ENCODE data around the gene PGPEP1. TPM values are rescaled to one million over a fixed set of nuclear protein-coding genes. Genes with fewer than 3 reads are reported as not detected.

The PGPEP1 gene
- polyA plus RNA-seq, 1 experiment, result 32.2 TPM

- DNase-seq (ENCODE audit: low read depth), result no peak
- H3K36me3 ChIP-seq (ENCODE audit: control insufficient read depth, insufficient read depth, low read length), result peaks cover 2% of the 10 kb centered on the region
- no peak for TF ChIP-seq CTCF (IDR thresholded peaks at IDR 0.05; ENCODE audit: insufficient read depth, low read depth, low read length)
- ChIA-PET CTCF (interaction anchor here (0.8 to 7.9 kb wide), 4 partner anchors 16 to 26 kb away, joined by 4 to 85 read pairs (median 8); partner anchors contain the start of genes IQCN, JUND and LSM4), POLR2A (interaction anchor here (0.6 to 1.8 kb wide), 2 partner anchors 23 to 1975 kb away, joined by 3 to 21 read pairs; partner anchors contain the start of gene JUND)
- H3K27me3 ChIP-seq (ENCODE audit: control insufficient read depth, insufficient read depth, low read length), result no peaks in the 10 kb centered on the region
- peak overlapping the region; percentile 27; the same call in 1 of the 2 replicates for H3K4me3 ChIP-seq (ENCODE audit: low read depth, low read length)
Measured at GRCh38 chr19:18304208-18304457, 36.3 kb upstream of the PGPEP1 start.

GRCh38 chr19:18304458-18305310 lies 35.7 kb upstream of the PGPEP1 start:
- ChIA-PET CTCF (interaction anchor here (0.6 to 7.9 kb wide), 8 partner anchors 9 to 35 kb away, joined by 3 to 85 read pairs (median 4); partner anchors contain the start of genes IQCN, JUND and LSM4), POLR2A (interaction anchor here (0.6 to 1.8 kb wide), 3 partner anchors 18 to 1976 kb away, joined by 3 to 21 read pairs (median 6); partner anchors contain the start of genes JUND and LSM4)
- TF ChIP-seq CTCF (IDR thresholded peaks at IDR 0.05; ENCODE audit: insufficient read depth, low read depth, low read length), result 0 out of 2 replicates have a peak, but pooled peaks have one; percentile 12
- Histone ChIP-seq H3K27me3 (ENCODE audit: control insufficient read depth, insufficient read depth, low read length) (no peaks in the 10 kb centered on the region), H3K4me3 (ENCODE audit: low read depth, low read length) (peak overlapping the region; percentile 27), H3K36me3 (ENCODE audit: control insufficient read depth, insufficient read depth, low read length) (peaks cover 2% of the 10 kb centered on the region)
- no peak for DNase-seq (ENCODE audit: low read depth)

- H3K36me3 ChIP-seq (ENCODE audit: control insufficient read depth, insufficient read depth, low read length), result peaks cover 8% of the 10 kb centered on the region
- ChIA-PET POLR2A (no interaction called here), CTCF (interaction anchor here (2.7 to 7.9 kb wide), 2 partner anchors 27 to 28 kb away, joined by 9 to 85 read pairs; partner anchors contain the start of genes IQCN and JUND)
- H3K4me3 ChIP-seq (ENCODE audit: low read depth, low read length), result no peak overlapping the region
- H3K27me3 ChIP-seq (ENCODE audit: control insufficient read depth, insufficient read depth, low read length), result no peaks in the 10 kb centered on the region
- TF ChIP-seq CTCF (IDR thresholded peaks at IDR 0.05; ENCODE audit: insufficient read depth, low read depth, low read length), result no peak
- no peak for DNase-seq (ENCODE audit: low read depth)
Measured at GRCh38 chr19:18306209-18306887, 34.0 kb upstream of the PGPEP1 start.

GRCh38 chr19:18306888-18307260 lies 33.5 kb upstream of the PGPEP1 start:
- Histone ChIP-seq H3K36me3 (ENCODE audit: control insufficient read depth, insufficient read depth, low read length) (peaks cover 8% of the 10 kb centered on the region), H3K4me3 (ENCODE audit: low read depth, low read length) (no peak overlapping the region), H3K27me3 (ENCODE audit: control insufficient read depth, insufficient read depth, low read length) (no peaks in the 10 kb centered on the region)
- POLR2A ChIA-PET, result no interaction called here
- no peak for TF ChIP-seq CTCF (IDR thresholded peaks at IDR 0.05; ENCODE audit: insufficient read depth, low read depth, low read length)
- no peak for DNase-seq (ENCODE audit: low read depth)
- CTCF ChIA-PET, result interaction anchor here (2.7 kb wide), 1 partner anchor 28 kb away, joined by 9 read pairs; no protein-coding TSS in a partner anchor

GRCh38 chr19:18307271-18307681 lies 33.1 kb upstream of the PGPEP1 start:
- POLR2A ChIA-PET, result no interaction called here
- CTCF ChIA-PET, result interaction anchor here (2.7 kb wide), 1 partner anchor 28 kb away, joined by 9 read pairs; no protein-coding TSS in a partner anchor
- H3K4me3 ChIP-seq (ENCODE audit: low read depth, low read length), result no peak overlapping the region

More at GRCh38 chr19:18307271-18307681, 33.1 kb upstream of the PGPEP1 start:
- TF ChIP-seq CTCF (IDR thresholded peaks at IDR 0.05; ENCODE audit: insufficient read depth, low read depth, low read length), result no peak
- DNase-seq (ENCODE audit: low read depth), result no peak
- H3K36me3 ChIP-seq (ENCODE audit: control insufficient read depth, insufficient read depth, low read length), result peaks cover 9% of the 10 kb centered on the region
- no peaks in the 10 kb centered on the region for H3K27me3 ChIP-seq (ENCODE audit: control insufficient read depth, insufficient read depth, low read length)

Measured in BJ (cell line).